H1 (cell line): ENCODE results near the gene OPN3. TPM values are rescaled to one million over a fixed set of nuclear protein-coding genes. Genes with fewer than 3 reads are reported as not detected.

Experiments
- polyA plus RNA-seq, 7 experiments: library from polyadenylated mRNA; depleted of rRNA in 3 of 7; stranded (reverse) in 5 of 7; unstranded in 2 of 7; fragments of >200 nt in 5 of 7; fragments of 200-250 nt in 2 of 7; gene quantifications; 1 replicate in 5 of 7; 2 replicates in 1 of 7; 4 replicates in 1 of 7; pipeline versions ENCODE4 v1.2.1 to v1.2.3, GENCODE V29; 2011 to 2013; ENCODE audit warnings: missing spikeins in 2 of 7, mixed read lengths in 2 of 7
- total RNA-seq: library from RNA; stranded (reverse); fragmentation: NEBNext Ultra II Directional; extraction: Animal tissue kit (Norgen Biotek cat#: 25700); gene quantifications from 2 replicates; pipeline ENCODE4 v1.2.1, GENCODE V29; 2021
- TF ChIP-seq, protein P1 (sequence below): fragments of 300-600 bp; sonication (generic); IDR thresholded peaks from 2 replicates; pipeline ENCODE4 v1.7.1; 2012; ENCODE audit warnings: low read length, moderate library complexity, mild to moderate bottlenecking, inconsistent platforms; ENCODE audit not compliant: insufficient replicate concordance

The OPN3 gene
- total and polyA plus RNA-seq, 2 of the 8 experiments (the other 6 are each of a cell fraction or from before 2014, with no cell fraction given) = 8.8 to 19.4 TPM

DNA sequence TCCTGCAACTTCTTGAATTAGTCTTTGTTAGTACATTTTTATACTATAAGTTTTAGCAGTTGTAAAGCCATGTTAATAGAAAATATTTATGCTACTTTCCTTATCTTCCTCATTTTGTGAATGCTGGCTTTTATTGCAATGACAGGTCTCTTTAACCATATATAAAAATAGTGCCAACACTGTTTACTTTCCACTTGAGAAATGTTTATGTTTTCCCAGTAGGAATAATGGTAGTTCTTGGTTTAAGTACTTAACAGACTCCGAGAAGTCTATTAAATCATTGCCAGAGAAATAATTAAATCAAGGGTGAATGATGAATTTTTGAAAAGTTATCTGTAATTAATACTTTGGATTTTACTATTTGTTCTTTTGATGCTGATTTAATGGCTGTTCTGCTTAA is 9.7 kb downstream of the OPN3 start (continued):
- TF ChIP-seq, protein P1, sequence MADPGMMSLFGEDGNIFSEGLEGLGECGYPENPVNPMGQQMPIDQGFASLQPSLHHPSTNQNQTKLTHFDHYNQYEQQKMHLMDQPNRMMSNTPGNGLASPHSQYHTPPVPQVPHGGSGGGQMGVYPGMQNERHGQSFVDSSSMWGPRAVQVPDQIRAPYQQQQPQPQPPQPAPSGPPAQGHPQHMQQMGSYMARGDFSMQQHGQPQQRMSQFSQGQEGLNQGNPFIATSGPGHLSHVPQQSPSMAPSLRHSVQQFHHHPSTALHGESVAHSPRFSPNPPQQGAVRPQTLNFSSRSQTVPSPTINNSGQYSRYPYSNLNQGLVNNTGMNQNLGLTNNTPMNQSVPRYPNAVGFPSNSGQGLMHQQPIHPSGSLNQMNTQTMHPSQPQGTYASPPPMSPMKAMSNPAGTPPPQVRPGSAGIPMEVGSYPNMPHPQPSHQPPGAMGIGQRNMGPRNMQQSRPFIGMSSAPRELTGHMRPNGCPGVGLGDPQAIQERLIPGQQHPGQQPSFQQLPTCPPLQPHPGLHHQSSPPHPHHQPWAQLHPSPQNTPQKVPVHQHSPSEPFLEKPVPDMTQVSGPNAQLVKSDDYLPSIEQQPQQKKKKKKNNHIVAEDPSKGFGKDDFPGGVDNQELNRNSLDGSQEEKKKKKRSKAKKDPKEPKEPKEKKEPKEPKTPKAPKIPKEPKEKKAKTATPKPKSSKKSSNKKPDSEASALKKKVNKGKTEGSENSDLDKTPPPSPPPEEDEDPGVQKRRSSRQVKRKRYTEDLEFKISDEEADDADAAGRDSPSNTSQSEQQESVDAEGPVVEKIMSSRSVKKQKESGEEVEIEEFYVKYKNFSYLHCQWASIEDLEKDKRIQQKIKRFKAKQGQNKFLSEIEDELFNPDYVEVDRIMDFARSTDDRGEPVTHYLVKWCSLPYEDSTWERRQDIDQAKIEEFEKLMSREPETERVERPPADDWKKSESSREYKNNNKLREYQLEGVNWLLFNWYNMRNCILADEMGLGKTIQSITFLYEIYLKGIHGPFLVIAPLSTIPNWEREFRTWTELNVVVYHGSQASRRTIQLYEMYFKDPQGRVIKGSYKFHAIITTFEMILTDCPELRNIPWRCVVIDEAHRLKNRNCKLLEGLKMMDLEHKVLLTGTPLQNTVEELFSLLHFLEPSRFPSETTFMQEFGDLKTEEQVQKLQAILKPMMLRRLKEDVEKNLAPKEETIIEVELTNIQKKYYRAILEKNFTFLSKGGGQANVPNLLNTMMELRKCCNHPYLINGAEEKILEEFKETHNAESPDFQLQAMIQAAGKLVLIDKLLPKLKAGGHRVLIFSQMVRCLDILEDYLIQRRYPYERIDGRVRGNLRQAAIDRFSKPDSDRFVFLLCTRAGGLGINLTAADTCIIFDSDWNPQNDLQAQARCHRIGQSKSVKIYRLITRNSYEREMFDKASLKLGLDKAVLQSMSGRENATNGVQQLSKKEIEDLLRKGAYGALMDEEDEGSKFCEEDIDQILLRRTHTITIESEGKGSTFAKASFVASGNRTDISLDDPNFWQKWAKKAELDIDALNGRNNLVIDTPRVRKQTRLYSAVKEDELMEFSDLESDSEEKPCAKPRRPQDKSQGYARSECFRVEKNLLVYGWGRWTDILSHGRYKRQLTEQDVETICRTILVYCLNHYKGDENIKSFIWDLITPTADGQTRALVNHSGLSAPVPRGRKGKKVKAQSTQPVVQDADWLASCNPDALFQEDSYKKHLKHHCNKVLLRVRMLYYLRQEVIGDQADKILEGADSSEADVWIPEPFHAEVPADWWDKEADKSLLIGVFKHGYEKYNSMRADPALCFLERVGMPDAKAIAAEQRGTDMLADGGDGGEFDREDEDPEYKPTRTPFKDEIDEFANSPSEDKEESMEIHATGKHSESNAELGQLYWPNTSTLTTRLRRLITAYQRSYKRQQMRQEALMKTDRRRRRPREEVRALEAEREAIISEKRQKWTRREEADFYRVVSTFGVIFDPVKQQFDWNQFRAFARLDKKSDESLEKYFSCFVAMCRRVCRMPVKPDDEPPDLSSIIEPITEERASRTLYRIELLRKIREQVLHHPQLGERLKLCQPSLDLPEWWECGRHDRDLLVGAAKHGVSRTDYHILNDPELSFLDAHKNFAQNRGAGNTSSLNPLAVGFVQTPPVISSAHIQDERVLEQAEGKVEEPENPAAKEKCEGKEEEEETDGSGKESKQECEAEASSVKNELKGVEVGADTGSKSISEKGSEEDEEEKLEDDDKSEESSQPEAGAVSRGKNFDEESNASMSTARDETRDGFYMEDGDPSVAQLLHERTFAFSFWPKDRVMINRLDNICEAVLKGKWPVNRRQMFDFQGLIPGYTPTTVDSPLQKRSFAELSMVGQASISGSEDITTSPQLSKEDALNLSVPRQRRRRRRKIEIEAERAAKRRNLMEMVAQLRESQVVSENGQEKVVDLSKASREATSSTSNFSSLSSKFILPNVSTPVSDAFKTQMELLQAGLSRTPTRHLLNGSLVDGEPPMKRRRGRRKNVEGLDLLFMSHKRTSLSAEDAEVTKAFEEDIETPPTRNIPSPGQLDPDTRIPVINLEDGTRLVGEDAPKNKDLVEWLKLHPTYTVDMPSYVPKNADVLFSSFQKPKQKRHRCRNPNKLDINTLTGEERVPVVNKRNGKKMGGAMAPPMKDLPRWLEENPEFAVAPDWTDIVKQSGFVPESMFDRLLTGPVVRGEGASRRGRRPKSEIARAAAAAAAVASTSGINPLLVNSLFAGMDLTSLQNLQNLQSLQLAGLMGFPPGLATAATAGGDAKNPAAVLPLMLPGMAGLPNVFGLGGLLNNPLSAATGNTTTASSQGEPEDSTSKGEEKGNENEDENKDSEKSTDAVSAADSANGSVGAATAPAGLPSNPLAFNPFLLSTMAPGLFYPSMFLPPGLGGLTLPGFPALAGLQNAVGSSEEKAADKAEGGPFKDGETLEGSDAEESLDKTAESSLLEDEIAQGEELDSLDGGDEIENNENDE = no peak
